Heart left ventricle (tissue), 16 donors: ENCODE data around the gene CROCC. TPM values are rescaled to one million over a fixed set of nuclear protein-coding genes. Genes with fewer than 3 reads are reported as not detected.
A peak's percentile ranks its signal among the peaks of the same experiment; 100 is the strongest.

Source experiments
- ATAC-seq, 4 donors: fragments of 200-7000 bp; cut with Tn5 transposase; one replicate each; pipeline ENCODE4 v1.9.1; 2020 to 2022; ENCODE audit warnings: moderate library complexity in 4 of 4, mild to moderate bottlenecking in 3 of 4, moderate number of reproducible peaks in 1 of 4
- DNase-seq, 5 donors: peaks; one replicate each; pipeline ENCODE4 v3.0.0-alpha.2; 2020
- H3K27ac ChIP-seq, 12 donors: fragments of 200-600 bp; sonication (generic) in 4 of 12; one replicate each; pipeline versions ENCODE4 v1.5.0 to v1.8.0; 2016 to 2022; ENCODE audit warnings: mild to moderate bottlenecking in 2 of 12
- H3K27me3 ChIP-seq, 9 donors: fragments of 200-600 bp; sonication (generic) in 2 of 9; one replicate each; pipeline versions ENCODE4 v1.5.1 to v1.8.0; 2016 to 2022; ENCODE audit warnings: mild to moderate bottlenecking in 3 of 9
- H3K36me3 ChIP-seq, 9 donors: fragments of 200-600 bp; sonication (generic) in 2 of 9; one replicate each; pipeline versions ENCODE4 v1.5.0 to v1.8.0; 2018 to 2022; ENCODE audit warnings: mild to moderate bottlenecking in 2 of 9
- H3K4me1 ChIP-seq, 12 donors: fragments of 200-600 bp; sonication (generic) in 4 of 12; one replicate each; pipeline versions ENCODE4 v1.5.0 to v1.8.0; 2016 to 2022; ENCODE audit warnings: mild to moderate bottlenecking in 3 of 12
- H3K4me3 ChIP-seq, 12 donors: fragments of 200-600 bp; sonication (generic) in 4 of 12; one replicate each; pipeline versions ENCODE4 v1.5.0 to v1.8.0; 2017 to 2022; ENCODE audit warnings: mild to moderate bottlenecking in 9 of 12, moderate library complexity in 4 of 12
- H3K9me3 ChIP-seq, 12 donors: fragments of 200-600 bp; sonication (generic) in 4 of 12; one replicate each; pipeline versions ENCODE4 v1.5.0 to v1.8.0; 2016 to 2022; ENCODE audit warnings: mild to moderate bottlenecking in 1 of 12
- POLR2A ChIP-seq, 2 donors: fragments of 450-650 bp; IDR thresholded peaks; one replicate each; pipeline ENCODE4 v1.6.1; 2017; ENCODE audit warnings: antibody characterized with exemption in 2 of 2, mild to moderate bottlenecking in 2 of 2, moderate library complexity in 2 of 2
- WGBS, 4 donors: extraction: QIAGEN DNeasy Blood & Tissue Kit in 2 of 4; methylation state at CpG; one replicate each; pipeline versions ENCODE4 v1.1.5 to v1.1.7; 2013 to 2018; 5-methylcytosine and 5-hydroxymethylcytosine counted together
- intact Hi-C, 10 donors: fragments of 100-400 bp; cut with DNase I; formaldehyde crosslinking; loops; one replicate each; pipeline versions ENCODE4 v1.11.1 to v1.14.2; 2022
- polyA plus RNA-seq, 2 donors: library from polyadenylated mRNA; stranded (reverse); fragments of 200-250 nt; gene quantifications; one replicate each; pipeline ENCODE4 v1.2.3, GENCODE V29; 2013
- total RNA-seq, 9 donors: library from RNA; depleted of rRNA in 2 of 9; stranded (reverse); fragments of >200 nt in 2 of 9; fragmentation: NEBNext Ultra II Directional in 3 of 9; extraction: Animal tissue kit (Norgen Biotek cat#: 25700) in 3 of 9; gene quantifications; one replicate each; pipeline versions ENCODE4 v1.1.0 to v1.2.4, GENCODE V29; 2016 to 2023
- TF ChIP-seq, protein P1 (sequence below), 12 donors: fragments of 200-600 bp; sonication (generic) in 4 of 12; IDR thresholded peaks; one replicate each; pipeline versions ENCODE4 v1.5.0 to v1.8.0; 2018 to 2022; ENCODE audit warnings: antibody characterized with exemption in 12 of 12, mild to moderate bottlenecking in 5 of 12
- donor health status: ischemic (EF 13 %, LVEDD 7.1; RV severe dilation, severe dysfunction).
- donor health status: healthy with polysubstance abuse.
- donor health status: DM: no; HTN: yes; CAD: no.
- donor health status: DM: no; HTN: no; CAD: no.
- donor health status: ischemic (EF 25% LVEDD 6.9; RV normal size, moderate dysfunction).
- donor health status: ischemic (EF 25% LVEDD 5.7; RV mildly dilated, moderate dysfunction).
- donor health status: healthy.
- donor health status: DM: yes; HTN: yes; CAD: no.
- donor health status: ischemic (EF 35%, LVEDD 5.7; RV mildly dilated, moderate dysfunction).
- donor health status: nonischemic (EF 11% LVEDD 7.7; RV severe dilation, severe dysfunction).
- donor health status: DM: yes; HTN: yes; CAD: no.
- donor health status: PGD.
- donor health status: ischemic (EF 29% LVEDD 5.4; RV normal size, mild dysfunction).
- donor health status: nonischemic (EF 23%, LVEDD 6.1; RV moderate dilation, normal function).

CROCC gene
- total and polyA plus RNA-seq, 11 donors = 3.9 to 17.0 (median 7.6) TPM

DNA sequence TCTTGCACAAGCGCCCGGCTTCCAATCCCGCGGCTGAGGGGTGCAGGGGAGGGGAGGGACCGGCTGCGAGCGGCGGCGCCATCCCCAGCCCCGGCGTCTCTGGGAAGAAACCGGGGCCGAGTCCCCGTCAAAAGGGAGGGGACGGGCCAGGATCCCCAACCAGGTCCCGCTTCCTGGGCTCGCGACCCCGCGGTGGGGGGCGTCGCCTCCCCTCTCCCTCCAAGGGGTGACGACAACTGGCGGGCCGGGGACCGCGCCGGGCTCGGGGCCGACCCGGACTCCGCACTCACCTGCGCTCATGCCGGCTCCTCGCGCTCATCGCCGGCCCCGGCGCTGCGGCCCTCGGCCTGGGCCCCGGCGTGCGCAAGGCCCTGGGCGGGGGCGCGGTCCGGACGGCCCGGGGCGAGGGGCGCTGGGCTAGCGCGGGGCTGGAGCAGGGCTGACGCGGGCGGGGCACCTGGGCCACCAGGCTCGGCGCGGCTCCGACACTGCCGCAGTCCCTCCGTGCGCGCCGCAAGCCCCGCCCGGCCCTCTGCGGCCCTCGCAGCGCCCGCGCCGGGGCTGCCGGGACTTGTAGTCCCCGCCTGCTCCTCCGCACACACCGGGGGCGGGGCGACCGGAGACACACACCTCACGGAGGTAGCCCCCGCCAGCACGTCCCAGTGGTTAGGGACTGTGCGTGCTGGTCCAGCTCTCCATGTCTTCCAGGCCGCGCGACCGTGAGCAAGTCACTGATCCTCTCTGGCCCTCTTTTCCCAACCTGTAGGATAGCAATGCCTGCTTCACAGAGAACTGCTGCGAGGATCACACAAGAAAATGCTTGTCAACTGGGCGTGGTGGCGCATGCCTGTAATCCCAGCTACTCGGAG, 89.9 kb downstream of the CROCC start, which contains the start of gene ATP13A2:
Gene ATP13A2, minus strand, starts transcription at position 490 of the 869 bp plus-strand sequence. Its CDS starts 190 bp downstream, at position 300.
- Histone ChIP-seq H3K36me3 (peaks cover 0 to 3% (median 0%) of the 10 kb centered on the region in 9 donors), H3K4me1 (peaks cover 0 to 43% (median 23%) of the 10 kb centered on the region in 12 donors), H3K27ac (peak within 1 kb of the TSS in 11 of 12 donors; percentile 42 to 79 (median 60)), H3K27me3 (no peaks in the 10 kb centered on the region), H3K4me3 (peak within 1 kb of the TSS; percentile 67 to 98 (median 85)), H3K9me3 (no peaks in the 10 kb centered on the region)
- TF ChIP-seq, protein P1, sequence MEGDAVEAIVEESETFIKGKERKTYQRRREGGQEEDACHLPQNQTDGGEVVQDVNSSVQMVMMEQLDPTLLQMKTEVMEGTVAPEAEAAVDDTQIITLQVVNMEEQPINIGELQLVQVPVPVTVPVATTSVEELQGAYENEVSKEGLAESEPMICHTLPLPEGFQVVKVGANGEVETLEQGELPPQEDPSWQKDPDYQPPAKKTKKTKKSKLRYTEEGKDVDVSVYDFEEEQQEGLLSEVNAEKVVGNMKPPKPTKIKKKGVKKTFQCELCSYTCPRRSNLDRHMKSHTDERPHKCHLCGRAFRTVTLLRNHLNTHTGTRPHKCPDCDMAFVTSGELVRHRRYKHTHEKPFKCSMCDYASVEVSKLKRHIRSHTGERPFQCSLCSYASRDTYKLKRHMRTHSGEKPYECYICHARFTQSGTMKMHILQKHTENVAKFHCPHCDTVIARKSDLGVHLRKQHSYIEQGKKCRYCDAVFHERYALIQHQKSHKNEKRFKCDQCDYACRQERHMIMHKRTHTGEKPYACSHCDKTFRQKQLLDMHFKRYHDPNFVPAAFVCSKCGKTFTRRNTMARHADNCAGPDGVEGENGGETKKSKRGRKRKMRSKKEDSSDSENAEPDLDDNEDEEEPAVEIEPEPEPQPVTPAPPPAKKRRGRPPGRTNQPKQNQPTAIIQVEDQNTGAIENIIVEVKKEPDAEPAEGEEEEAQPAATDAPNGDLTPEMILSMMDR (IDR thresholded peaks at IDR 0.05) = no peak
- peak in 1 of 2 donors; percentile 50 for TF ChIP-seq POLR2A (IDR thresholded peaks at IDR 0.05)
- DNase-seq (peak; percentile 79 to 91 (median 81)), ATAC-seq (peak; percentile 89 to 95 (median 92))
- intact Hi-C loops = loop anchor here in 5 of 10 donors (5.0 to 10.0 kb wide), 5 partner anchors 36 to 49 kb away; partner anchors contain the start of gene SDHB (in 1 of the 5)
- 1 to 14% (median 4%) methylated on average over 5 to 94 of the region's 94 CpGs for WGBS, 4 donors

DNA sequence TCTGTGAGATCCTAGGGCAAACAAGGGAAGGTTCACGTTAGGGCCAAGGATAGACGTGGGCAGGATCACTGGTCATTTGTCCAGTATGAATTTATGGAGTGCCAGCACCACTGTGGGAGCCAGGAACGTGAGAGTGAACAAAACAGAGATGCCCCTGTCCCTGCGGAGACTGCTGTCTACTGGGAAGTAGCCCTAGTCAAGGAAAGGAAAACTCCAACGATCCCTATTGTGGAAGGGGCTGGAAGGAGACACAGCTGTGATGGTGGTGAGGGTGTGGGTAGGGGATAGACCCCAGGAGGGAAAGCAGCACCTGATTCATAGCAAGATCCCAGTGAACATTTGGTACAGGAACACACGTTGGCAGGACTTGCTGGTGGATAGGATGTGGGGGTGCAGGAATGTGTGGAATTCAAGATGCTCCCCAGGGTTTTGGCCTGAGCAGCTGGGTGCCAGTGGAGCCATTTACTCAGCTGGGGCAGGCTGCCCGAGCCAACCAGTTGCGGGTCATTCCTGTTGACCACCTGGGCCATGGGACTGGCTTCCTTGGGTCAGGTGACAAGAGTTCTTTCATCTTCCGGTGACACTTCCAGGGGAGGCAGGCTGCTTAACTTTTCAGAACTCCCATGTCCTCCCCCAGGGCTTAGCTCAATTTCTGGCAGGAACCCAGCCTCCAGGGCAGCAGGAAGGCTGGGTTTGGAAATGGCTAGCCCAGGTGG, 91.2 kb downstream of the CROCC start:
- intact Hi-C loops = loop anchor here in 5 of 10 donors (5.0 to 10.0 kb wide), 5 partner anchors 34 to 51 kb away; partner anchors contain the start of gene SDHB (in 1 of the 5)

DNA sequence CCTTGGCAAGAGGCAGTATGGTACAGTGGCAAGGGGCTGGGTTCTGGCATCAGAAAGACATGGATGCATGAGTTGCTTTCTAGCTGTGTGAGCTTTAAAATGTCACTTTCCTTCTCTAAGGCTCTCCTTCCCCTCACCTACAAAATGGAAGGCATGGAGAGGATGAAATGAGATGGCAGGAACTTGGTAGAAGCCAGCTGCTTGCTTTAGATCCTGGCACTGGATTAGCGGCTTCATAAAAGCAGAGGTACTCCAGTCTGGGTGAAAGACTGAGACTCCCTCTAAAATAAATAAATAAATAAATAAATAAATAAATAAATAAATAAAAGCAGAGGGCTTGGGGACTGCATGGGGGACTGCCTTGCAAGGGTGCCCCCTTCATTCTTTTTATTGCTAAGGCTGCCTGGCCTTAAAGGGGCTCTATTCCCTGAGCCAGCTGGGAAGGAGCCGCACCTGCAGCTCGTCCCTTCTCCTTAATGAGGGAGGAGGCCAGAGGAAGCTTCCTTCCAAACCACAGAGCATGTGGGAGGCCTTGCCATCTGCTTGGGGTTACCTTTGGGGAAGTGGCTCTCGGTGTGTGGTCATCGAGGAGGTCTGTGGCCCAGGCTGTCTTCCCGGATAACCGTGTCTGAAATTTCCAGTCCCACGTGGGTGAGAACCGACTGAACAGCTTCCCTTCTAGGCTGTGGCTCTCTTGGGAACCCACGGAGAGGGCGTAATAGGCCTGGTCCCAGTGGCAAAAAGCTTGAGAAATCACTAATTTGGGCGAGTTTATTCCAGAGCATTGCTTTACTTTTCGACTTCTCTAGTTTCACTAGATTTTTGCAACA, 92.0 kb downstream of the CROCC start:
- DNase-seq = peak in 2 of 5 donors; percentile 31 to 34
- no peak overlapping the region for H3K27ac ChIP-seq
- H3K4me3 ChIP-seq = no peak overlapping the region
- no peak for ATAC-seq
- H3K4me1 ChIP-seq = peaks cover 0 to 43% (median 23%) of the 10 kb centered on the region in 12 donors
- WGBS, 4 donors = 66 to 79% (median 76%) methylated on average over 13 of the region's 13 CpGs
- intact Hi-C loops = loop anchor here in 5 of 10 donors (2.0 to 10.0 kb wide), 6 partner anchors 33 to 51 kb away; partner anchors contain the start of genes MFAP2 (in 1 of the 5) and SDHB (in 1 of the 5)
- no peaks in the 10 kb centered on the region for H3K9me3 ChIP-seq
- H3K27me3 ChIP-seq = no peaks in the 10 kb centered on the region
- H3K36me3 ChIP-seq = peaks cover 0 to 17% (median 12%) of the 10 kb centered on the region in 9 donors
- TF ChIP-seq, protein P1 (IDR thresholded peaks at IDR 0.05) = no peak
- no peak for TF ChIP-seq POLR2A (IDR thresholded peaks at IDR 0.05)

More for the DNA sequence above, 91.2 kb downstream of the CROCC start:
- no peak for TF ChIP-seq POLR2A (IDR thresholded peaks at IDR 0.05)
- TF ChIP-seq, protein P1 (IDR thresholded peaks at IDR 0.05) = no peak
- 73 to 77% (median 75%) methylated on average over 7 to 9 of the region's 9 CpGs for WGBS, 4 donors
- peaks cover 0 to 43% (median 23%) of the 10 kb centered on the region in 12 donors for H3K4me1 ChIP-seq
- no peaks in the 10 kb centered on the region for H3K9me3 ChIP-seq
- DNase-seq = no peak
- no peak for ATAC-seq
- no peaks in the 10 kb centered on the region for H3K27me3 ChIP-seq
- no peak overlapping the region for H3K27ac ChIP-seq
- no peak overlapping the region for H3K4me3 ChIP-seq
- H3K36me3 ChIP-seq = peaks cover 0 to 10% (median 4%) of the 10 kb centered on the region in 9 donors
